Measurements from ENCODE around the gene PYGB.

Gene PYGB

GRCh38 chr20:25271486-25272222 is 23.8 kb downstream of the PYGB start:
- DNase-seq (ENCODE audit: low read depth) = no peak

- DNase-seq (ENCODE audit: low read depth) = no peak
These were observed 24.5 kb downstream of the PYGB start for GRCh38 chr20:25272223-25273000.

GRCh38 chr20:25273046-25273445 is 25.2 kb downstream of the PYGB start:
- DNase-seq (ENCODE audit: low read depth) = no peak

GRCh38 chr20:25273541-25274358 is 25.9 kb downstream of the PYGB start:
- no peak for DNase-seq (ENCODE audit: low read depth)

- DNase-seq (ENCODE audit: low read depth) = no peak
These were observed 26.6 kb downstream of the PYGB start for GRCh38 chr20:25274481-25274880.

DNA sequence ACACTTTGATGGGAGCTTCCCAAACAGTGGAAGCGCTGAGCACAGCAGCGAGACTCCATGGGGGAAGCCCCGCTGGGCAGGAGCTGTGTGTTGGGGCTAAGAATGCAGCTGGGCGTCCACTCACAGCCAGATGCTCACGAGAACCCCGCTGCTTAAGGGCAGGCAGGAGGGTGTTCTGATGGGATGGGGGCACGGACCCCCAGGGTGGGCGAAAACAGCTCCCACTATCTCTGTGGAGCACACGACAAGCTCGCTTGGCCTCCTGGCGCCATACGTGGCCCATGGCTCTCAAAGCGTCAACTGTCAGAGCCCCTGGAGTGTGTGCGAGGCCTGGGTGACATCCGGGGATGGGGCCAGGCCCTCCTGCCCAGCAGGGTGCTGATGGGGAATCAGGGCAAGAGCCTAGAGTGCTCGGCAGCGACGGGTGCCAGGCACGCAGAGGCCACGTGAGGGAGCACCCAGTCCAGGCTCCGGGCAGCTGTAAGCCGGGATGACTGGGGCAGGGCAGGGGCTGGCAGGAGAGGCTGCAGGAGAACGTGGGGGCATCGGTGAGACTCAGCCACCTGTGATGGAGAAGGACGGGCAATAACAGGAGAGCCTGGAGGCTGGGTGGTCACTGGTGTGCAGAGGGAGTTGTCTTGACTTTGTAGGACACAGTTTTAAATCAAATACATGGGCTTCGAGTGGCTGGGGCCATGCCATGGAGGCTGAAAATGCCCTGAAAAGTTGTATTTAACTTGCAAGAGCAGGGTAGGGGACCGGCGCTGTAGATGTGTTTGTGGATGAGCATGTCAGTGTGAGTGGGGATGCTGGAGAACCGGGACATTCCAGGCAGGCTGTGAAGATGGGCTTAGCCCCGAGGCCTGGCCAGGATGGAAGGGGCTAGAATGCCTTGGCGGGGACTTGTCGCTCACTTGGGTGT is 27.3 kb downstream of the PYGB start:
- no peak for DNase-seq (ENCODE audit: low read depth)

- DNase-seq (ENCODE audit: low read depth) = no peak
These were observed 28.1 kb downstream of the PYGB start for GRCh38 chr20:25275813-25276532.

DNA sequence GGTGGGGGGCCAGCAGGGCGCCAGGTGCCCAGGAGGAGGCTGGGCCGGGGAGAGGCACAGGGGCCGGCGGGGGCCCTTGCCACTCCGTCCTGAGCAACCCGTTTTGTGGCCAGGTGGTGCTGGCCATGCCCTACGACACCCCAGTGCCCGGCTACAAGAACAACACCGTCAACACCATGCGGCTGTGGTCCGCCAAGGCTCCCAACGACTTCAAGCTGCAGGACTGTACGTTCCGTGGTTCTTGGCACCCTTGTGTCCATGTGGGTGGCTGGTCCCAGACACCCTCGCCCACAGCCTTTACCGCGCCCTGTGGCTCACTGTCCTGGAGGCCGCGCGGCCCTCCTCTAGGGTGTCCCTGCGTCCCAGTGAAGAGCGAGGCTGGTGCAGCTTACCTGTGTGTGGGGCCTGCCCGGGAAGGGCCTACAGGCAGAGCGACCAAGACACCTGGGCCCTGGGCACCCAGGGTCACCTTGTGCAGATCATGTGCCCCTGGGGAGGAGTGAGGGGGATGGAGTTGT is 28.7 kb downstream of the PYGB start:
- DNase-seq (ENCODE audit: low read depth) = no peak

- no peak for DNase-seq (ENCODE audit: low read depth)
These were observed 29.3 kb downstream of the PYGB start for GRCh38 chr20:25277051-25277801.

- no peak for DNase-seq (ENCODE audit: low read depth)
These were observed 30.1 kb downstream of the PYGB start for GRCh38 chr20:25277941-25278521.

DNA sequence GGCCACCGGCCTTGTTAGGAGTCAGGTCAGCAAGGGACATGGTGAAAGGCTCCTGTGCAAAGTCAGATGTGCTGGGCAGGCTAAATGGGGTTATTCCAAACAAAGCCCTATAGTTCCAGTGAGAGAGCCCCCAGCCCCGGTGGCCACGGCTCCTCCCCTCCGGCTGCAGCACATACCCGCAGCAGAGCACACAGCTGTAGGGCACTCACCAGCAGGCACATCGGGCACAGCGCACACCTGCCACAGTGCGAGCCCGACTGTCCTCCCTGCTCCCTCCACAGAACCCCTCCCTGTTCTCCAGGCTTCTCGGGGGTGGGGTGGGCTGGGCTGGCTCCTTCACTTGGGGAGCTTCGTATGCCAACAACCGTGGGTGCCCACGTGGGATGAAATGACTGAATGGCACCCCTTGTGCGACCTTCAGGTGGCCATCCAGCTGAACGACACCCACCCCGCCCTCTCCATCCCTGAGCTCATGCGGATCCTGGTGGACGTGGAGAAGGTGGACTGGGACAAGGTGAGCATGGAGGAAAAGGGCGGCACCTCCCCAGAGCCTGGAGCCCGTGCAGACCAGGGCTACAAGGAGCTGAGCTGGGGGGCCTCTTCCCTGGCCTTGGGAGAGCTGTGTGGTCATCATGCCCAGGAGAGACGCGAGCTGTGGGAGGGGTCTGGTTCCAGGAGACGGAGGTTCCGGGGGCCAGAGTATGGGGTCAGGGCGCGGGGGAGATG is 30.9 kb downstream of the PYGB start:
- no peak for DNase-seq (ENCODE audit: low read depth)

GRCh38 chr20:25279403-25279802 is 31.5 kb downstream of the PYGB start:
- no peak for DNase-seq (ENCODE audit: low read depth)

GRCh38 chr20:25280051-25280573 is 32.2 kb downstream of the PYGB start:
- no peak for DNase-seq (ENCODE audit: low read depth)

GRCh38 chr20:25280574-25281535 is 33.0 kb downstream of the PYGB start:
- DNase-seq (ENCODE audit: low read depth) = no peak

GRCh38 chr20:25281541-25281991 is 33.7 kb downstream of the PYGB start:
- no peak for DNase-seq (ENCODE audit: low read depth)

- DNase-seq (ENCODE audit: low read depth) = no peak
These were observed 34.3 kb downstream of the PYGB start for GRCh38 chr20:25282034-25282781.

DNA sequence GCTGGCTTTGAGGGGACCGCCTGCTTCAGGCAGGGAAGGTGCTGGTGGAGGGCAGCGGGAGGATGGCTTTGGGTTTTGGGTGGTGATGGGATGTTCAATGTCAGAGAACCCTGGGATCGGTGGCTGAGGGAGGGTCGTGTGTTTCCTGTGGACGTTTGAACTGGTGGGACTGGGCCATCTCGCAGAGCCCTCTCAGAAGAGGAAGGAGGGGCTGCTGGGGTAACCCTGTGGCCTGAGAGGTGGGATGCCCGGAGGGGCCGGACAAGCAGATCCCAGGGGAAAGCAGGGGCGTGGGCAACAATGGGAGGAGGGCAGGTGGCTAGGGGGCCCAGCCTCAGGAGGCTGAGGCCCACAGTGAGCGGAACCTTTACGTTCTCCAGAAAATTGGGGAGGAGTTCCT is 34.9 kb downstream of the PYGB start:
- no peak for DNase-seq (ENCODE audit: low read depth)
